ENCODE measurements around the gene THOC7.

THOC7 gene

GRCh38 chr3:63849175-63849574, 14.4 kb downstream of the THOC7 start:
- no peak overlapping the region for H3K4me3 ChIP-seq (ENCODE audit: low read depth, low read length)
- no peak for DNase-seq (ENCODE audit: low read depth)
- TF ChIP-seq, protein P1, sequence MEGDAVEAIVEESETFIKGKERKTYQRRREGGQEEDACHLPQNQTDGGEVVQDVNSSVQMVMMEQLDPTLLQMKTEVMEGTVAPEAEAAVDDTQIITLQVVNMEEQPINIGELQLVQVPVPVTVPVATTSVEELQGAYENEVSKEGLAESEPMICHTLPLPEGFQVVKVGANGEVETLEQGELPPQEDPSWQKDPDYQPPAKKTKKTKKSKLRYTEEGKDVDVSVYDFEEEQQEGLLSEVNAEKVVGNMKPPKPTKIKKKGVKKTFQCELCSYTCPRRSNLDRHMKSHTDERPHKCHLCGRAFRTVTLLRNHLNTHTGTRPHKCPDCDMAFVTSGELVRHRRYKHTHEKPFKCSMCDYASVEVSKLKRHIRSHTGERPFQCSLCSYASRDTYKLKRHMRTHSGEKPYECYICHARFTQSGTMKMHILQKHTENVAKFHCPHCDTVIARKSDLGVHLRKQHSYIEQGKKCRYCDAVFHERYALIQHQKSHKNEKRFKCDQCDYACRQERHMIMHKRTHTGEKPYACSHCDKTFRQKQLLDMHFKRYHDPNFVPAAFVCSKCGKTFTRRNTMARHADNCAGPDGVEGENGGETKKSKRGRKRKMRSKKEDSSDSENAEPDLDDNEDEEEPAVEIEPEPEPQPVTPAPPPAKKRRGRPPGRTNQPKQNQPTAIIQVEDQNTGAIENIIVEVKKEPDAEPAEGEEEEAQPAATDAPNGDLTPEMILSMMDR (IDR thresholded peaks at IDR 0.05; ENCODE audit: low read depth, low read length) = no peak
- TF ChIP-seq POLR2A (IDR thresholded peaks at IDR 0.05; ENCODE audit: extremely low read depth, insufficient read length) = no peak
- TF ChIP-seq, protein P2, sequence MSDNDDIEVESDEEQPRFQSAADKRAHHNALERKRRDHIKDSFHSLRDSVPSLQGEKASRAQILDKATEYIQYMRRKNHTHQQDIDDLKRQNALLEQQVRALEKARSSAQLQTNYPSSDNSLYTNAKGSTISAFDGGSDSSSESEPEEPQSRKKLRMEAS (IDR thresholded peaks at IDR 0.05; ENCODE audit: low read depth, low read length) = no peak
- TF ChIP-seq MYC (IDR thresholded peaks at IDR 0.05; ENCODE audit: low read depth, low read length) = no peak

DNA sequence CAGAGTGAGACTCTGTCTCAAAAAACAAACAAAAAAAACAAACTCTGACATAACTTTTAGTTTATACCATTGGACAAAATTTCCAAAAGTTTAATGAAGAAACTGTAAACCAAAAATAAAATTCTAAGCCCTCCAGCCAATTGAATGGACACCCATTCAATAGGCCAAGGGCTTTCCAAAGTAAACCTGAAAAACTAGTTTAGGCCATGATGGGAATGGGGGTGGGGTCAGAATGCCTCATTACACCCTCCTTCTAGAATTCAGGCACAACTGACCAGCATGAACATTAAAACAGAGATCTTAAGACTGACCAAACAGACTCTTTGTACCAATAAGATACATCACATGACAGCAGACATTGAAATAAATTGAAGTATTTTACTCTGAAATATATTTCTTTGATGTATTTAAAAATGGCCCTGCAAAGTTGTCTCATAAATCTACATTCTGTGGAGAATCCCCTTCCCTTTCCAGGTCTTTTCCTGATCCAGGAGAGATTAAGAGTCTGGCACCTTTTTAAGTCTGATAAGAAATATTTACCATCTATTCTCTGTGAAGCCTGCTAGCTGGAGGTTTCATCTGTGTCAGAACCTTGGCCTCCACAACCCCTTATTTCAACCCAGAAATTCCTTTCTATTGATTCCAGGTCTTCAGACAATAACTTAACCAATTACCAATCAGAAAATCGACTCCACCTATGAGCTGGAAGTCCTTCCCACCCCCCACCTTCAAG, 15.7 kb downstream of the THOC7 start:
- no peak for DNase-seq (ENCODE audit: low read depth)
- H3K4me3 ChIP-seq (ENCODE audit: low read depth, low read length) = no peak overlapping the region
- TF ChIP-seq POLR2A (IDR thresholded peaks at IDR 0.05; ENCODE audit: extremely low read depth, insufficient read length) (no peak), MYC (IDR thresholded peaks at IDR 0.05; ENCODE audit: low read depth, low read length) (no peak)
- TF ChIP-seq, protein P2 (IDR thresholded peaks at IDR 0.05; ENCODE audit: low read depth, low read length) = no peak
- TF ChIP-seq, protein P1 (IDR thresholded peaks at IDR 0.05; ENCODE audit: low read depth, low read length) = no peak

- TF ChIP-seq, protein P1 (IDR thresholded peaks at IDR 0.05; ENCODE audit: low read depth, low read length) = no peak
- TF ChIP-seq POLR2A (IDR thresholded peaks at IDR 0.05; ENCODE audit: extremely low read depth, insufficient read length) (no peak), MYC (IDR thresholded peaks at IDR 0.05; ENCODE audit: low read depth, low read length) (no peak)
- TF ChIP-seq, protein P2 (IDR thresholded peaks at IDR 0.05; ENCODE audit: low read depth, low read length) = no peak
- H3K4me3 ChIP-seq (ENCODE audit: low read depth, low read length) = no peak overlapping the region
- DNase-seq (ENCODE audit: low read depth) = no peak
Observed at GRCh38 chr3:63845215-63845614, 18.4 kb downstream of the THOC7 start.

DNA sequence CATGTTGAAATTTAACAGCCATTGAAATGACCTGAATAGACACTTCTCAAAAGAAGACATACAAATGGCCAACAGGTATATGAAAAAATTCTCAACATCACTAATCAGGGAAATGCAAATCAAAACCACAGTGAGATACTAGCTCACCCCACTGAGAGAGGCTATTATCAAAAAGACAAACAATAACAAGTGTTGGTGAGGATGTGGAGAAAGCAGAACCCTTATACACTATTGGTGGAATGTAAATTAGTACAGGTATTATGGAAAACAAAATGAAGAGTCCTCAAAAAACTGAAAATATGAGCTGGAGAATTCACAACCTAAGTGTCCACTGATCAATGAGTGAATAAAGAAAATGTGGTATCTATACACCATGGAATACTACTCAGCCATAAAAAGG, 21.5 kb downstream of the THOC7 start:
- TF ChIP-seq, protein P2 (IDR thresholded peaks at IDR 0.05; ENCODE audit: low read depth, low read length) = no peak
- TF ChIP-seq, protein P1 (IDR thresholded peaks at IDR 0.05; ENCODE audit: low read depth, low read length) = no peak
- no peak for TF ChIP-seq POLR2A (IDR thresholded peaks at IDR 0.05; ENCODE audit: extremely low read depth, insufficient read length)
- TF ChIP-seq MYC (IDR thresholded peaks at IDR 0.05; ENCODE audit: low read depth, low read length) = no peak
- no peak for DNase-seq (ENCODE audit: low read depth)

DNA sequence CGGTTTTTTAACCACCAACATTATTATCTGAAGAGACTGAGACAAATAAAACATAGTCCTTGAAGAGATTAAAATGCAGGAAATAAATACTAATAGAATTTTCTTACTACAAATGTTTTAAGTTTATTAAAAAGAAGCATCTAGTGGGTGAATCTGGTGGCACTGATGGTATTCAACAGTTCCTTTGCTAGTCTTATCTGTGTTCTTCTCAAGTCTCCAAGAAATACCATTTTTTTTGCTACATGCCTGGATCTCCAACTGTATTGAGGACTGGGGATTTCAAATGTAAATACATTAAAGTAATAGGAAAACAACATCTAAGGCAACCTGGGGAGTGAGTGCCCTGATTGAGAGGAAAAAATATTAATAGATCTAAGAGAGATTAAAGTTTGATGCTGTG, 21.9 kb downstream of the THOC7 start:
- TF ChIP-seq, protein P1 (IDR thresholded peaks at IDR 0.05; ENCODE audit: low read depth, low read length) = no peak
- no peak overlapping the region for H3K4me3 ChIP-seq (ENCODE audit: low read depth, low read length)
- DNase-seq (ENCODE audit: low read depth) = no peak

More for the DNA sequence above, 21.5 kb downstream of the THOC7 start:
- no peak overlapping the region for H3K4me3 ChIP-seq (ENCODE audit: low read depth, low read length)

DNA sequence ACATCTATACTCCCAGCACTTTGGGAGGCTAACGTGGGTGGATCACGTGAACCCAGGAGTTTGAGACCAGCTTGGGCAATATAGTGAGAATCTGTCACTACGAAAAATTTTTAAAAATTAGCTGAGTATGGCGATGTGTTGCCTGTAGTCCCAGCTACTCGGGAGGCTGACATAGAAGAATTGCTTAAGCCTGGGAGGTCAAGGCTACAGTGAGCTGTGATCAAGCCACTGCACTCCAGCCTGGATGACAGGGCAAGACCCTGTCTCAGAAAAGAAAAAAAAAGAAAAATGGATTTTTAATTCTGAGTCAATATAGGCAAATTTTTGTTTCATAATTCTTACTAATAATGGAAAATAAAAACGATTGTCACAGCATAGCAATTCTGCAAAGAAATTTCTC, 31.2 kb downstream of the THOC7 start:
- no peak overlapping the region for H3K4me3 ChIP-seq (ENCODE audit: low read depth, low read length)
- TF ChIP-seq POLR2A (IDR thresholded peaks at IDR 0.05; ENCODE audit: extremely low read depth, insufficient read length) (no peak), MYC (IDR thresholded peaks at IDR 0.05; ENCODE audit: low read depth, low read length) (no peak)
- TF ChIP-seq, protein P2 (IDR thresholded peaks at IDR 0.05; ENCODE audit: low read depth, low read length) = no peak
- TF ChIP-seq, protein P1 (IDR thresholded peaks at IDR 0.05; ENCODE audit: low read depth, low read length) = no peak
- no peak for DNase-seq (ENCODE audit: low read depth)
